Measurements from ENCODE around the gene DDX39B.
"Not testable (repeated sequence)": the region's sequence is repeated elsewhere in the genome, so short reads cannot be mapped to it uniquely, and the experiment has no call there.

The DDX39B gene

DNA sequence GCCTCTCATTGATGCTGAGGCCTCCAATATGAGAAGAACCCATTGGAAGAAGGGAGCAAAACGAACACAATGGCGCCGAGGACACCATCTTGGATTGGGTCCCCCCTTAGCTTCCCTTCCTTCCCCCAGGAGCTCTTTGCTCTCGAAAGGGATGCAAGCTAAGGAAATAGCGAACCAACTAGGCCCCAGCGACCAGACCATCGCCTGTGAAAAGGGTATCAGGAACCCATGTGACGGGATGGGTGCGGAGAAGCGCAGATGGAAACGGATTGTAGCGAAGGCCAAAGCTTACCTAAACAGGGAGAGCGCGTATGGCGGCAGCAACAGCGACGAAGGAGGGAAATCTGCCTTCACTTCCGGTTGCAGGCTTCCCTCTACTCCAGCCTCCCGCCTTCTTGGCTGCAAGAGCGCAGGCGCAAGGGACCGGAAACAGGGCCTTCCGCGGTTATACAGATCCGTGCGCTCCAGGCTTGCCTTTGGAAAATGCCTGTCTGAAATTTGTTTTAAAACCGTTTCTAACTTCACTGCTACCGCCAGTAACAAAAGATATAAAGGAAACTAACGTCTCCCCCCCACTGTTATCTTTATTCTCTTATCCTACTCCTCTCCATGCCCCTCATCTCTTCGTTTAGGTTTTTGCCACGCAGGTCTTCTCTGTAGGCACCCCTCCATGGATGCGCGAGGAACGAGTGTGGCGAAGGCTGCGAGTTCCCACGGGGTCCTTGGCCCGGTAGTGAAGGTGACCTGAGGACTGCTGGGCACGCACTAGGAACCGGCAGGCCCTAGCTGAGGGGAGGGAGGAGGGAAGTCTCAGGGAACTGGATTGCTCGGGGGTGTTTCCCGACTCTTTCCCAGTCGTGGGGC, at the start of gene DDX39B:
DDX39B (minus strand) TSS at position 346 of the 864 bp plus-strand sequence. CDS start 1,471 bp downstream, outside the sequence.
- H3K36me3 ChIP-seq = peaks cover 29 to 36% (median 34%) of the 10 kb centered on the region in 3 donors
- H3K27ac ChIP-seq = peak within 1 kb of the TSS; percentile 91 to 94
- peak; percentile 96 to 98 for DNase-seq
- peak within 1 kb of the TSS; percentile 69 to 71 for H3K4me3 ChIP-seq
- peaks cover 0 to 43% (median 34%) of the 10 kb centered on the region in 4 donors for H3K4me1 ChIP-seq
- intact Hi-C loops (cut with DNase I; ENCODE audit: low total_unique reads) = loop anchor here (2.0 kb wide), 1 partner anchor 43 kb away; the partner anchor contains the start of gene MICB
- no peaks in the 10 kb centered on the region for H3K9me3 ChIP-seq
- no peaks in the 10 kb centered on the region for H3K27me3 ChIP-seq
- TF ChIP-seq, protein P1, sequence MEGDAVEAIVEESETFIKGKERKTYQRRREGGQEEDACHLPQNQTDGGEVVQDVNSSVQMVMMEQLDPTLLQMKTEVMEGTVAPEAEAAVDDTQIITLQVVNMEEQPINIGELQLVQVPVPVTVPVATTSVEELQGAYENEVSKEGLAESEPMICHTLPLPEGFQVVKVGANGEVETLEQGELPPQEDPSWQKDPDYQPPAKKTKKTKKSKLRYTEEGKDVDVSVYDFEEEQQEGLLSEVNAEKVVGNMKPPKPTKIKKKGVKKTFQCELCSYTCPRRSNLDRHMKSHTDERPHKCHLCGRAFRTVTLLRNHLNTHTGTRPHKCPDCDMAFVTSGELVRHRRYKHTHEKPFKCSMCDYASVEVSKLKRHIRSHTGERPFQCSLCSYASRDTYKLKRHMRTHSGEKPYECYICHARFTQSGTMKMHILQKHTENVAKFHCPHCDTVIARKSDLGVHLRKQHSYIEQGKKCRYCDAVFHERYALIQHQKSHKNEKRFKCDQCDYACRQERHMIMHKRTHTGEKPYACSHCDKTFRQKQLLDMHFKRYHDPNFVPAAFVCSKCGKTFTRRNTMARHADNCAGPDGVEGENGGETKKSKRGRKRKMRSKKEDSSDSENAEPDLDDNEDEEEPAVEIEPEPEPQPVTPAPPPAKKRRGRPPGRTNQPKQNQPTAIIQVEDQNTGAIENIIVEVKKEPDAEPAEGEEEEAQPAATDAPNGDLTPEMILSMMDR (IDR thresholded peaks at IDR 0.05) = peak in 1 of 2 experiments; percentile 10

DNA sequence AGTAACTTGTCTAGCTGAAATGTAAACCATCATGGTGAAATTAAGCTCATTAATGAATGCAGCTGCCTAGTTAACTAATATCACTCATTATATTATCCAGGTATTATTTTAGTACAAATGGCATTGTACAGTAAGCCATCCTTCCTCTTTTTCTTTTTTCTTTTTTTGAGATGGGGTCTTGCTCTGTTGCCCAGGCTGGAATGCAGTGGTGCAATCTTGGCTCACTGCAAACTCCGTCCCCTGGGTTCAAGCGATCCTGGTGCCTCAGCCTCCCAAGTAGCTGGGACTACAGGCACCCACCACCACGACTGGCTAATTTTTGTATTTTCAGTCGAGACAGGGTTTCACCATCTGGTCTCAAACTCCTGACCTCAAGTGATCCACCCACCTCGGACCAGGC, 48.9 kb upstream of the DDX39B start:
- H3K36me3 ChIP-seq; H3K9me3 ChIP-seq; H3K4me3 ChIP-seq; H3K27ac ChIP-seq; intact Hi-C loops (cut with DNase I; ENCODE audit: low total_unique reads); DNase-seq; H3K4me1 ChIP-seq: not testable (repeated sequence)
- H3K27me3 ChIP-seq = peaks cover 0 to 23% of the 10 kb centered on the region in 2 donors

DNA sequence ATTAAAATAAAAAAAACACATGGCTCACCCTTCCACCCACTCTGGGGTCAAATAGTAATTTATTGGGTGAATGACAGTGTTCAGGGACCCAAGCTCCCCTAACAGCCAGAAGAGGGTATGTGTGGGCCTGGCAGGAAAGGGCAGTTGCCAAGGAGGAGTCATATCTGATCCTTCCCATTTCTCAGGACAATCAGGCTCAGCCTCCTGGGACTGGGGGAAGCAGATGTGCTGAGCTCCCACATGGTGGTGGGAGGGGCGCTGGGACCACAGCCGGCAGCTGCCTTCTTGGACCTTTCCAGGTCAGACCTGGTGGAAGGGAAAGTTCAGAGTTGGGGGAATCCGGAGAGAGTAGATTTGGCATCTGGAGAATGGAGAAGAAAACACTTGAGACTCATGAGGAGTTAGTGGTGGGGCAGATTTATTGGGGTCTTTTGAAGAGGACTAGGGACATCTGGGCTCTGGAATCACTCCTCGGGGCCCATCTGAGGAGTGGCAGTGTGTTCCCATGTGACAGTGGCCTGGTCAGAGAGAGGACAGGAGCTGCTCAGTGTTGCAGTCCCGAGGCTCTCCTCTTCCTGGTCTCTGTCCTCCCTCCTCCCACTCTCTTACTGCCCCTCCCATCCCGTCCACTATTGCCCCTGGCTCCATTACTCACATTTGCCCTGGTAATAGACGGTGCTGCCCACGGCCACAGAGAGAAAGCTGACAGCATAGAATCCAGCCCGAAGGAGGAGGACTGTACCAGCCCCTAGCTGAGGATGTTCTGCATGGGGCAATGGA, 47.3 kb upstream of the DDX39B start:
- TF ChIP-seq, protein P1 (IDR thresholded peaks at IDR 0.05) = no peak
- no peaks in the 10 kb centered on the region for H3K9me3 ChIP-seq
- no peaks in the 10 kb centered on the region for H3K4me1 ChIP-seq
- H3K27ac ChIP-seq = no peak overlapping the region
- no peak overlapping the region for H3K4me3 ChIP-seq
- DNase-seq = no peak
- peaks cover 0 to 23% of the 10 kb centered on the region in 2 donors for H3K27me3 ChIP-seq
- intact Hi-C loops (cut with DNase I; ENCODE audit: low total_unique reads) = no loop called here
- H3K36me3 ChIP-seq = no peaks in the 10 kb centered on the region

DNA sequence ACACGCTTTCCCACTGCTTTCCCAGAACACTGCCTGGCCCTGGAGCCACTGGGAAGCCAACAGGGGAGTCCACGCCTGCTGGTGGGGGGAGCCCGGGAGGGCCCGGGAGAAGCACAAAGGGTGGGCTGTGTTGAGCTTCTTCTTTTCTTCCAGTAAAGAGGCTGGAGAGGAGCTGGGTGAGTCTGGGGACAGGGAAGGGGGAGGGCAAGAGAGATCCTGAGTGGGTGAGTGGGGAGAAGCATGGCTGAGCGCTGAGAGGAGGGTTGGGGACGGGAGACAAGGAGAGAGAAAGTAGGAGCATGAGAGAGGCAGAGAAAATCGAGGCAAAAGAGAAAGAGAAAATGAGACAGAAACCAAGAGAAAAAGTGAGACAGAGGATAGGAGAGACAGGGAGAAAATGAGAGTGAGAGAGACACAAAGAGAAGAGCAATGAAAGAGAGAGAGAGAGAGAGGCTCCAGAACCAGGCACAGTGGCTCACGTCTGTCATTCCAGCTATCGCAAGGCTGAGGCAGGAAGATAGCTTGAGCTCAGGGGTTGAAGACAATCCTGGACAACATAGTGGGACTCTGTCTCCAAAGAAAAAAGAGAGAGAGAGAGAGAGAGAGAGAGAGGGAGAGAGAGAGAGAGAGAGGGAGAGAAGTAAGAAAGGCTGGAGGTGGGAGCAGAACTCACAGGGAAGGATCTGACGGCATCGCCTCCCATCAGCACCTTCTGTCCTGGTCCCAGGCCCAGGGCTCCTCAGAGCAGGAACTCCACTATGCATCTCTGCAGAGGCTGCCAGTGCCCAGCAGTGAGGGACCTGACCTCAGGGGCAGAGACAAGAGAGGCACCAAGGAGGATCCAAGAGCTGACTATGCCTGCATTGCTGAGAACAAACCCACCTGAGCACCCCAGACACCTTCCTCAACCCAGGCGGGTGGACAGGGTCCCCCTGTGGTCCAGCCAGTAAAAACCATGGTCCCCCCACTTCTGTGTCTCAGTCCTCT, 46.3 kb upstream of the DDX39B start:
- Histone ChIP-seq H3K27ac (no peak overlapping the region), H3K9me3 (no peaks in the 10 kb centered on the region)

DNA sequence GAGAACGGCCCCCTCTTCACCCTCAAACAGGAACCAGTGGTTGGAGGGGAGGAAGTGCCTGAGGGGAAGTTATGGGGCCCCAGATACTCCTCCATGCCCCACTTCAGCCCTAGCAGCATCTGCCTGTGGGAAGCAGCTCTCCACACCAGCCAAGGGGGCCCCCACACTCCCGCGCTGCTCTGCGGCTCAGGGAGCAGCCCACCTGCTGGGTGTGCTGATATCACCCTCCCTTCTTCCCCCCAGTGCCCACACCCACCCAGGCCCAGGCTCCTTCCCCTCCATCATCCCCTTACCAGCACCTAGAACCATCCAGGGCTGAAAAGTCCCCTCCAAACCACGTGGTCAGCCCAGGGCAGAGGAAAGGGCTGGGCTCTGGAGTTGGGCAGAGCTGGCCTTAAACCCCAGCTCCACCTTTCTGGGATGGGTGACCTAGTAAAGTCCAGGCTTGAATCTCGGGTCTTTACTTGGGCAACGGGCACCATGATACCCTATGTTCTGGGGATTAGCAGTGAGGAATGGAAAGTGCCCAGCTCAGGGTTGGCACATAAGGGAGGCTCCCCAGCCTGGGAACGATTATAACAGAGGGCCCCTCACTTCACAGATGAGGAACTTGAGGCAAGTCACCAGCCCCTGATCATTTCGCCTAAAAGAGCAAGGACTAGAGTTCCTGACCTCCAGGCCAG, 44.9 kb upstream of the DDX39B start:
- Histone ChIP-seq H3K36me3 (no peaks in the 10 kb centered on the region), H3K9me3 (no peaks in the 10 kb centered on the region), H3K27me3 (peaks cover 0 to 23% of the 10 kb centered on the region in 2 donors), H3K27ac (no peak overlapping the region), H3K4me3 (no peak overlapping the region), H3K4me1 (peaks cover 0 to 7% (median 4%) of the 10 kb centered on the region in 4 donors)
- TF ChIP-seq, protein P1 (IDR thresholded peaks at IDR 0.05) = no peak
- intact Hi-C loops (cut with DNase I; ENCODE audit: low total_unique reads) = no loop called here
- DNase-seq = no peak

More for the DNA sequence above, 46.3 kb upstream of the DDX39B start:
- H3K36me3 ChIP-seq = no peaks in the 10 kb centered on the region
- intact Hi-C loops (cut with DNase I; ENCODE audit: low total_unique reads) = no loop called here
- no peak for DNase-seq
- TF ChIP-seq, protein P1 (IDR thresholded peaks at IDR 0.05) = no peak
- no peaks in the 10 kb centered on the region for H3K4me1 ChIP-seq
- no peak overlapping the region for H3K4me3 ChIP-seq
- H3K27me3 ChIP-seq = peaks cover 0 to 23% of the 10 kb centered on the region in 2 donors
